ENCODE data around the gene ZNF275. TPM values are rescaled to one million over a fixed set of nuclear protein-coding genes. Genes with fewer than 3 reads are reported as not detected.

The ZNF275 gene
- total and polyA plus RNA-seq, 2 of the 8 experiments (the other 6 are each of a cell fraction or from before 2014, with no cell fraction given): 8.2 to 9.1 TPM

DNA sequence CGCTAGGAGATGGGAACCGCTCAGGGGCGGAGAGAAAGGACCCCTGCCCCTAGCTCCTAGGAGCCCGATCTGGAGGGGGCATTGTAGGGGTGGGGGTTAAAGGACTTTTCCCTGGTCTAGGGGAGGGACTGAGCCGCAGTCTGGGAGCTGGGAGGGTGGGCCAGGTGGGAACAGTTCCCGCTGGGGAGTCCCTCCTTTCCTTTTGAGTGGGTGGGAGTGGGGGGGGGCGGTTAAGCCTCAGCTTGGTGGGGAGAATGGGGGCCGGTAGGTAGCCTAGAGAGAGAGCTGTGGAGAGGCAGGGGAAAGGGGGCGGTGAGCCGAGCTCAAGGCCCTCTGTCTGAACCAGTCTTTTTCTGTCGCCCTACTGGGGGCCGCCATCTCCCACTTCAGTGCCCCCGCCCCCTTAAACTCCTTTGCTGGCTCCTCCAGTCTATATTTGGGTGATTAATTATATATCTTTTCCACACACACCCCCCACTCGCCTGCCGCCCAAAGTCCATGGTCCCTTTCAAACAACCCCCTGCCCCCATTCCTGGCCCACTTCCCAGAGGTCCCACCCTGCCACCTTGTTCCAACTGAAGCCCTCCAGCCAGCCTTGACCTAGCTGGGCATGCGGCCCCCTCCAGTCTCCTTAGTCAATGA lies 822 bp downstream of the ZNF275 start:
- Histone ChIP-seq H3K4ac (replicated peaks; ENCODE audit: insufficient read length, low read depth, low read length) (no peak overlapping the region), H3K27me3 (replicated peaks in 1 of 4; ENCODE audit: control insufficient read depth in 3 of 4, extremely low read depth in 1 of 4, insufficient read depth in 3 of 4, low read length in 3 of 4) (no peaks in the 10 kb centered on the region), H3K9ac (replicated peaks in 1 of 4; ENCODE audit: extremely low read depth in 1 of 4, low read depth in 3 of 4, low read length in 3 of 4) (peak overlapping the region in 2 of 4 experiments; percentile 29 to 47; a peak in 5 of 7 replicates), H2BK12ac (ENCODE audit: low read depth, low read length) (no peak overlapping the region), H3K79me2 (ENCODE audit: control insufficient read depth in 1 of 2, insufficient read depth in 2 of 2, low read length in 2 of 2) (peaks cover 0 to 5% of the 10 kb centered on the region in 2 experiments; a peak in 2 of 4 replicates), H4K5ac (ENCODE audit: insufficient read length, low read depth, low read length) (no peak overlapping the region), H4K8ac (ENCODE audit: extremely low read depth, insufficient read depth, low read length) (no peak overlapping the region; the same call in 1 of the 2 replicates), H3K79me1 (ENCODE audit: low read depth, low read length) (peaks cover 2% of the 10 kb centered on the region; the same call in 1 of the 2 replicates), H2BK5ac (ENCODE audit: low read depth, low read length) (no peak overlapping the region), H3K9me3 (ENCODE audit: insufficient read depth in 2 of 2, low read depth in 1 of 2, low read length in 1 of 2) (no peaks in the 10 kb centered on the region), H3K4me2 (ENCODE audit: insufficient read depth in 1 of 2, low read depth in 2 of 2, low read length in 2 of 2) (peak overlapping the region; percentile 57 to 60), H3K4me3 (ENCODE audit: extremely low read depth in 1 of 4, insufficient read depth in 2 of 4, low read depth in 3 of 4, low read length in 4 of 4) (peak overlapping the region; percentile 55 to 98 (median 72)), H2BK15ac (ENCODE audit: low read length) (no peak overlapping the region), H3K27ac (ENCODE audit: low read depth, low read length) (peak overlapping the region; percentile 52; the same call in 1 of the 2 replicates), H3K18ac (ENCODE audit: extremely low read depth, low read length) (no peak overlapping the region), H3K23ac (ENCODE audit: insufficient read length) (no peak overlapping the region), H3K36me3 (ENCODE audit: control insufficient read depth in 2 of 4, insufficient read depth in 4 of 4, low read length in 3 of 4) (peaks cover 0 to 15% (median 0%) of the 10 kb centered on the region in 4 experiments; a peak in 1 of 8 replicates), H2AK5ac (ENCODE audit: low read depth, low read length) (no peak overlapping the region), H3K4me1 (replicated peaks in 1 of 4; ENCODE audit: control insufficient read depth in 3 of 4, insufficient read depth in 4 of 4, low read length in 3 of 4) (peaks cover 0 to 6% (median 0%) of the 10 kb centered on the region in 4 experiments; a peak in 1 of 7 replicates), H3K56ac (replicated peaks; ENCODE audit: insufficient read length, low read depth, low read length) (no peak overlapping the region), H2AFZ (ENCODE audit: low read length) (no peak overlapping the region), H2BK20ac (ENCODE audit: low read length) (no peak overlapping the region), H4K91ac (replicated peaks; ENCODE audit: insufficient read length, low read length) (no peak overlapping the region), H3K14ac (ENCODE audit: insufficient read length) (no peak overlapping the region), H2BK120ac (replicated peaks; ENCODE audit: low read depth, low read length) (no peak overlapping the region), H4K20me1 (replicated peaks in 1 of 2; ENCODE audit: control insufficient read depth in 1 of 2, insufficient read depth in 2 of 2, low read length in 2 of 2) (peaks cover 0 to 1% of the 10 kb centered on the region in 2 experiments), H3K23me2 (ENCODE audit: low read depth, low read length) (no peaks in the 10 kb centered on the region; the same call in 1 of the 2 replicates)
- no CpG with 5 or more reads among the region's 16 CpGs for WGBS, 2 experiments (ENCODE audit: extremely low coverage in 1 of 2, insufficient coverage in 1 of 2, insufficient read length in 1 of 2, insufficient replicate concordance in 2 of 2, low coverage in 1 of 2, low lambda C conversion rate in 2 of 2, missing lambda C conversion rate in 1 of 2)
- FAIRE-seq (no peak), DNase-seq (ENCODE audit: low read depth in 1 of 2, low spot score in 2 of 2) (no peak)
- TF ChIP-seq MAFK (IDR thresholded peaks at IDR 0.05; ENCODE audit: low read depth, low read length) (no peak), POLR2AphosphoS5 (IDR thresholded peaks at IDR 0.05; ENCODE audit: low read depth, low read length) (no peak)
- TF ChIP-seq, protein P1, sequence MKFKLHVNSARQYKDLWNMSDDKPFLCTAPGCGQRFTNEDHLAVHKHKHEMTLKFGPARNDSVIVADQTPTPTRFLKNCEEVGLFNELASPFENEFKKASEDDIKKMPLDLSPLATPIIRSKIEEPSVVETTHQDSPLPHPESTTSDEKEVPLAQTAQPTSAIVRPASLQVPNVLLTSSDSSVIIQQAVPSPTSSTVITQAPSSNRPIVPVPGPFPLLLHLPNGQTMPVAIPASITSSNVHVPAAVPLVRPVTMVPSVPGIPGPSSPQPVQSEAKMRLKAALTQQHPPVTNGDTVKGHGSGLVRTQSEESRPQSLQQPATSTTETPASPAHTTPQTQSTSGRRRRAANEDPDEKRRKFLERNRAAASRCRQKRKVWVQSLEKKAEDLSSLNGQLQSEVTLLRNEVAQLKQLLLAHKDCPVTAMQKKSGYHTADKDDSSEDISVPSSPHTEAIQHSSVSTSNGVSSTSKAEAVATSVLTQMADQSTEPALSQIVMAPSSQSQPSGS (IDR thresholded peaks at IDR 0.05; ENCODE audit: low read length): no peak
- ChIA-PET CTCF (ENCODE audit: partially characterized antibody) (interaction anchor here (0.8 to 1.3 kb wide), 3 partner anchors 16 to 104 kb away, joined by 3 to 5 read pairs (median 3); no protein-coding TSS in a partner anchor), POLR2A (ENCODE audit: partially characterized antibody) (interaction anchor here (1.1 to 1.6 kb wide), 3 partner anchors 10 to 160 kb away, joined by 3 to 4 read pairs (median 3); partner anchors contain the start of gene BGN)

All from H1 (cell line).